ENCODE data around the gene RANBP10. TPM values are rescaled to one million over a fixed set of nuclear protein-coding genes. Genes with fewer than 3 reads are reported as not detected.

Gene RANBP10
- total and polyA plus RNA-seq, 7 donors, result 4.2 to 15.5 (median 7.5) TPM

DNA sequence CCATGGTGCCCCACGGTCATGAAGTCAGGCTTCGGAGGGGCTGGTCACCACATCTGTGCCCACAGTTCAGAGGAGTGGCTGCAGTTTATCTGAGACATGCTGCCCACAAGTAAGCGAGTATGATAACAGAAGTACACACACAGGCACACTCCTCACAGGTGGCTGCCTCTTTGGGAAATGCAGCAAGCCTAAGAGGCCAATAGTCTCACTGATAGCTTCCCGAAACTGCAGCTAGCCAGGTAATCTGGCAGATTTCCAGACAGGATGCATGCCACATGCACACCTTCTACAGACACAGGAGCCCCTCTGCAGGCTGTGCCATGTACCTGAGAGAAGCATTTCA is 74.6 kb downstream of the RANBP10 start:
- Histone ChIP-seq H3K9me3 (no peaks in the 10 kb centered on the region), H3K4me1 (no peaks in the 10 kb centered on the region), H3K4me3 (no peak overlapping the region), H3K27me3 (no peaks in the 10 kb centered on the region), H3K36me3 (peaks cover 13 to 78% (median 38%) of the 10 kb centered on the region in 4 donors), H3K27ac (no peak overlapping the region)
- no peak for DNase-seq
- 82 to 91% methylated on average over 4 of the region's 4 CpGs for WGBS, 2 donors
- TF ChIP-seq POLR2A (IDR thresholded peaks at IDR 0.05) (no peak), EP300 (IDR thresholded peaks at IDR 0.05) (no peak), POLR2AphosphoS5 (IDR thresholded peaks at IDR 0.05) (no peak)
- TF ChIP-seq, protein P1, sequence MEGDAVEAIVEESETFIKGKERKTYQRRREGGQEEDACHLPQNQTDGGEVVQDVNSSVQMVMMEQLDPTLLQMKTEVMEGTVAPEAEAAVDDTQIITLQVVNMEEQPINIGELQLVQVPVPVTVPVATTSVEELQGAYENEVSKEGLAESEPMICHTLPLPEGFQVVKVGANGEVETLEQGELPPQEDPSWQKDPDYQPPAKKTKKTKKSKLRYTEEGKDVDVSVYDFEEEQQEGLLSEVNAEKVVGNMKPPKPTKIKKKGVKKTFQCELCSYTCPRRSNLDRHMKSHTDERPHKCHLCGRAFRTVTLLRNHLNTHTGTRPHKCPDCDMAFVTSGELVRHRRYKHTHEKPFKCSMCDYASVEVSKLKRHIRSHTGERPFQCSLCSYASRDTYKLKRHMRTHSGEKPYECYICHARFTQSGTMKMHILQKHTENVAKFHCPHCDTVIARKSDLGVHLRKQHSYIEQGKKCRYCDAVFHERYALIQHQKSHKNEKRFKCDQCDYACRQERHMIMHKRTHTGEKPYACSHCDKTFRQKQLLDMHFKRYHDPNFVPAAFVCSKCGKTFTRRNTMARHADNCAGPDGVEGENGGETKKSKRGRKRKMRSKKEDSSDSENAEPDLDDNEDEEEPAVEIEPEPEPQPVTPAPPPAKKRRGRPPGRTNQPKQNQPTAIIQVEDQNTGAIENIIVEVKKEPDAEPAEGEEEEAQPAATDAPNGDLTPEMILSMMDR (IDR thresholded peaks at IDR 0.05), result no peak
- intact Hi-C loops (cut with DNase I), result no loop called here

DNA sequence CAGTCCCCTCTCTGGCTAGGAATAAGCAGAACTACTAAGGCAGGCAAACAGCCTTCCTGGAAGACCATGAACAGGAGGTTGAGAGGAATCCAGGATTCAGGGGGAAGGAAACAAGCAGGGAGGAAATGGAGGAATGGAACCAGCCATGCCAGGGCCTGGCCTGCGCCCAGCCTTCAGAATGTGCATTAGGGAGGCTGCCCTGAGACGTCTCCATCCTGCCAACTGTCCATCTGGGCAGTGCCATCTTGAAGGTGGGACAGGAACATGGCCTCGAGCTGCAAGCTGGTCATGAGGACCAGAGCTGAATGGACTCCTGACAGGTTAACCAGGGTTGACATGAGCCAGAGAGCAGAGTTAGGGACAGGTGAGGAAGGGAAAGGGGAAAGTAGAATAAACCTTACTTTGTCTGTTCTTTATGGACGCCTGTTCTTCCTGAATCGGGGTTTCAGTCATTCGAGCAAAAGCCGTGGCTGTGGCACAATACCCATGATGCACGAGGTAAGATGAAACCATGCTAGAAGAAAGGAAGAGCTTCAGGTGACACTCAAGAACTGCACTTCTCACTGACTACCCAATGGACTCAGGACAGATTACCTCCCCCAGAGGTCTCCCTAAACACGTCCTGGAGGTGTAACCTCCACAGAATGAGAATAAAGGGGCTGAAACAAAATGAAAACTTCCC is 75.1 kb downstream of the RANBP10 start:
- Histone ChIP-seq H3K36me3 (peaks cover 13 to 83% (median 43%) of the 10 kb centered on the region in 4 donors), H3K4me3 (no peak overlapping the region), H3K27me3 (no peaks in the 10 kb centered on the region), H3K27ac (no peak overlapping the region), H3K9me3 (no peaks in the 10 kb centered on the region), H3K4me1 (no peaks in the 10 kb centered on the region)
- 93% methylated on average over 9 of the region's 9 CpGs for WGBS, 2 donors
- intact Hi-C loops (cut with DNase I), result no loop called here
- TF ChIP-seq EP300 (IDR thresholded peaks at IDR 0.05), result no peak
- TF ChIP-seq, protein P1 (IDR thresholded peaks at IDR 0.05), result no peak
- TF ChIP-seq POLR2A (IDR thresholded peaks at IDR 0.05), result no peak
- no peak for TF ChIP-seq POLR2AphosphoS5 (IDR thresholded peaks at IDR 0.05)
- peak; percentile 33 for DNase-seq

DNA sequence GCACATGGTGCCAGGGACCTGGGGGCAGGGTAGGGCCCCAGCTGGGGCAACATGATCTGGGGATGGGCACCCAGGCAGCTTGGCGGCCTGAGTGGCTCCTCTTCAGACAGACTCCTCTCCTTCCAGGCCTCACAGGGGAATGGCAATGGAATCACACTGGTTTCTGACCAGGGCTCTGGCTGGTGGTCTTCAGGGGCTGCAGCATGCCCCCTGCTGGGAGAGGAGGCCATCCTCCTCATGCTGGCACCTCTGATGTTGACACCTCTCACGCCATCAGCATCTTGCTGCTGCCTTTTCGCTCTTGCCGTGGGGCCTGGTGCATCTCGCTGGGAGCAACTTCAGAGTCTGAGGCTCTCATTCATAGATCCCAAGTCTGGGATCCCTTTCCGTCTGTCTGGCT is 76.0 kb downstream of the RANBP10 start:
- H3K36me3 ChIP-seq, result peaks cover 13 to 91% (median 46%) of the 10 kb centered on the region in 4 donors
- H3K4me3 ChIP-seq, result no peak overlapping the region
- H3K27me3 ChIP-seq, result no peaks in the 10 kb centered on the region
- DNase-seq, result peak; percentile 35
- H3K9me3 ChIP-seq, result no peaks in the 10 kb centered on the region
- no peak overlapping the region for H3K27ac ChIP-seq
- WGBS, 2 donors, result 95 to 96% methylated on average over 6 of the region's 6 CpGs
- no peaks in the 10 kb centered on the region for H3K4me1 ChIP-seq
- intact Hi-C loops (cut with DNase I), result no loop called here
- TF ChIP-seq EP300 (IDR thresholded peaks at IDR 0.05) (no peak), POLR2A (IDR thresholded peaks at IDR 0.05) (no peak), POLR2AphosphoS5 (IDR thresholded peaks at IDR 0.05) (no peak)
- TF ChIP-seq, protein P1 (IDR thresholded peaks at IDR 0.05), result no peak

DNA sequence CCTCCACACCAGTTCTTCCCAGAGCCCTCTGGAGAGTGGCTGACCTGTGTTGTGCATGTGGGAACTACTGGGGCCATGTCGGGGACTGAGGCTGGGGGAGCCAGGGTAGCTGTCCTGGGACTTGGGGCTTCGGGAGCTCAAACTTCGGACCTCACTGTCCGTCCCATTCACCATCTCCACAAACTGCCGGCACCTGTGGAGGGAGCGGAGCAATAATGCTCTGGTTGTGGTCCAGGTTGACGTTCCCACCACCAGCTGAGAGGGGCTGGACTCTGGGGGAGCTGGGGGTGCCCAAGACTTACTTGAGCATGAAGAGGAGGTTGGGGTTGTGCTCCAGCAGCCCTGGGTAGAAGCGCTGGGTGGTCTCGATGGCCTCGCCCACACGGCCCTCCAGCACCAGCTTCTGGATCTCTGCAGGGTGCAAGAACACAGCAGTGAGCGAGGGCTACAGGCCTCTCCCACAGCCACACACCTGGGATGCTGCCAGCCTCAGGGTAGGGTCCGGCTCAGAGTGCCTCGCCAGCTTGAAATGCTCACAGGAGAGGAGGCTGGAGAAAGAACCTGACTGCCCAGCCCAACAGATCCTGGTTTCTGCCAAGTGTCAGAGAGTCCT is 76.6 kb downstream of the RANBP10 start:
- H3K9me3 ChIP-seq, result no peaks in the 10 kb centered on the region
- no peak overlapping the region for H3K4me3 ChIP-seq
- no peaks in the 10 kb centered on the region for H3K4me1 ChIP-seq
- intact Hi-C loops (cut with DNase I), result no loop called here
- H3K27me3 ChIP-seq, result no peaks in the 10 kb centered on the region
- peak; percentile 52 for DNase-seq
- 96 to 97% methylated on average over 14 of the region's 14 CpGs for WGBS, 2 donors
- TF ChIP-seq EP300 (IDR thresholded peaks at IDR 0.05) (no peak), POLR2AphosphoS5 (IDR thresholded peaks at IDR 0.05) (no peak), POLR2A (IDR thresholded peaks at IDR 0.05) (no peak)
- TF ChIP-seq, protein P1 (IDR thresholded peaks at IDR 0.05), result no peak
- peaks cover 13 to 93% (median 48%) of the 10 kb centered on the region in 4 donors for H3K36me3 ChIP-seq
- no peak overlapping the region for H3K27ac ChIP-seq
